ENCODE measurements around the gene RAMP2. TPM values are rescaled to one million over a fixed set of nuclear protein-coding genes. Genes with fewer than 3 reads are reported as not detected.
A peak's percentile ranks its signal among the peaks of the same experiment; 100 is the strongest.

RAMP2 gene
- total RNA-seq, 1 experiment from 2014 or later, result 11.7 TPM

GRCh38 chr17:42783791-42784138 is 22.7 kb downstream of the RAMP2 start:
- no peaks in the 10 kb centered on the region for H3K4me1 ChIP-seq (ENCODE audit: insufficient read depth, low read length)
- peaks cover 21 to 22% of the 10 kb centered on the region in 2 experiments for H3K4me1 Mint-ChIP-seq
- no peaks in the 10 kb centered on the region for H3K9me3 Mint-ChIP-seq
- H3K56ac ChIP-seq (ENCODE audit: insufficient read length, low read depth, low read length), result no peak overlapping the region
- H3K23me2 ChIP-seq (ENCODE audit: insufficient read length, low read depth, low read length, poor library complexity, severe bottlenecking), result peaks cover 8% of the 10 kb centered on the region
- H2BK20ac ChIP-seq (ENCODE audit: low read depth, low read length, poor library complexity, severe bottlenecking), result no peak overlapping the region
- H2BK5ac ChIP-seq (ENCODE audit: insufficient read length, low read length), result no peak overlapping the region
- H3K18ac ChIP-seq (ENCODE audit: insufficient read length, low read depth, low read length), result no peak overlapping the region
- DNase-seq, result peak; percentile 39
- H4K91ac ChIP-seq (ENCODE audit: insufficient read length, low read depth, low read length), result no peak overlapping the region
- H2BK12ac ChIP-seq (ENCODE audit: insufficient read length, low read depth, low read length), result no peak overlapping the region
- H4K5ac ChIP-seq (ENCODE audit: insufficient read length, low read depth, low read length), result no peak overlapping the region
- H4K8ac ChIP-seq (replicated peaks; ENCODE audit: insufficient read length, low read depth, low read length), result no peak overlapping the region
- peaks cover 0 to 9% (median 7%) of the 10 kb centered on the region in 3 experiments; a peak in 6 of 7 replicates for H3K36me3 Mint-ChIP-seq (ENCODE audit: insufficient read depth in 1 of 3, low read depth in 3 of 3)
- H2BK120ac ChIP-seq (ENCODE audit: low read depth, low read length, poor library complexity, severe bottlenecking), result no peak overlapping the region
- no peak overlapping the region for H3K27ac Mint-ChIP-seq
- H3K9ac ChIP-seq (ENCODE audit: extremely low read depth, insufficient read length, low read length), result no peak overlapping the region
- no peak overlapping the region; the same call in 1 of the 2 replicates for H3K14ac ChIP-seq (ENCODE audit: insufficient read depth, low read length)
- TF ChIP-seq CTCF (conservative IDR thresholded peaks at IDR 0.05), result no peak
- no peak overlapping the region for H2AFZ ChIP-seq (ENCODE audit: low read length)
- H3K79me2 ChIP-seq (ENCODE audit: insufficient read depth, low read length), result no peaks in the 10 kb centered on the region
- H3K4ac ChIP-seq (ENCODE audit: low read depth, low read length), result no peak overlapping the region
- no peak overlapping the region; a peak in 1 of 5 replicates for H3K4me3 Mint-ChIP-seq
- peaks cover 10% of the 10 kb centered on the region; the same call in 1 of the 2 replicates for H3K27me3 ChIP-seq (ENCODE audit: insufficient read depth, low read length)
- H3K79me1 ChIP-seq (ENCODE audit: insufficient read depth, low read depth, low read length, poor library complexity, severe bottlenecking), result no peaks in the 10 kb centered on the region
- whole genome bisulfite sequencing (ENCODE audit: extremely low coverage, insufficient read length, low lambda C conversion rate), result no CpG with 5 or more reads among the region's 22 CpGs
- H3K23ac ChIP-seq (ENCODE audit: insufficient read length, low read depth, low read length), result no peak overlapping the region
- H3K4me2 ChIP-seq (ENCODE audit: insufficient read depth, insufficient read length, low read length), result no peak overlapping the region
- no peak overlapping the region for H2BK15ac ChIP-seq (ENCODE audit: low read depth, low read length)
- no peaks in the 10 kb centered on the region for H4K20me1 ChIP-seq (ENCODE audit: control insufficient read depth, insufficient read depth, insufficient read length)
- no peak overlapping the region for H2AK5ac ChIP-seq (ENCODE audit: insufficient read length, low read length)
- H3K9me3 ChIP-seq (ENCODE audit: control insufficient read depth, low read depth, low read length), result no peaks in the 10 kb centered on the region
- H3T11ph ChIP-seq (ENCODE audit: low read length), result no peak overlapping the region
- no peak overlapping the region for H3K27ac ChIP-seq (ENCODE audit: insufficient read length, low read depth, low read length)
- peaks cover 28% of the 10 kb centered on the region for H3K27me3 Mint-ChIP-seq (ENCODE audit: low read depth)

Data from H9 (cell line).